IMR-90 (cell line): ENCODE results near the gene SHB. TPM values are rescaled to one million over a fixed set of nuclear protein-coding genes. Genes with fewer than 3 reads are reported as not detected.

Experiments
- ATAC-seq: fragments of 200-7000 bp; cut with Tn5 transposase; 2 replicates; pipeline ENCODE4 v1.9.1; 2020; ENCODE audit warnings: low read depth, mild to moderate bottlenecking, moderate library complexity
- BruUV-seq: library from RNA; stranded (reverse); fragments of 400-500 nt; replicated peaks from 2 replicates; lab custom pipeline; 2021; lab: Mats Ljungman, UMichigan
- CTCF ChIA-PET: fragments of 300-600 bp; formaldehyde crosslinking; extraction: SDS; loops from one replicate; lab custom pipeline; 2021; ENCODE audit warnings: antibody characterized with exemption; lab: Yijun Ruan, JAX
- POLR2A ChIA-PET: fragments of 300-600 bp; sonication (Branson Sonifier 250); formaldehyde crosslinking; loops from one replicate; lab custom pipeline; 2022; ENCODE audit warnings: antibody characterized with exemption; ENCODE audit not compliant: unreplicated experiment; lab: Charles Lee
- DNase-seq: peaks from one replicate; pipeline ENCODE4 v3.0.0; 2013
- H2AFZ ChIP-seq: replicated peaks from 2 replicates; pipeline ENCODE3; 2013; ENCODE audit warnings: low read length, mild to moderate bottlenecking; ENCODE audit not compliant: poor library complexity
- H2AK5ac ChIP-seq: 2 replicates; pipeline ENCODE4 v1.6.1; 2013; ENCODE audit warnings: low read depth, low read length, inconsistent platforms
- H2AK9ac ChIP-seq: replicated peaks from 2 replicates; pipeline ENCODE3; 2013; ENCODE audit warnings: mild to moderate bottlenecking, low read depth, low read length, moderate library complexity; ENCODE audit not compliant: poor library complexity
- H2BK120ac ChIP-seq: 2 replicates; pipeline ENCODE4 v1.6.1; 2013; ENCODE audit warnings: low read depth, low read length, inconsistent platforms
- H2BK15ac ChIP-seq: 3 replicates; pipeline ENCODE4 v1.6.1; 2013; ENCODE audit warnings: low read depth, low read length, inconsistent platforms
- H2BK20ac ChIP-seq: 2 replicates; pipeline ENCODE4 v1.6.1; 2013; ENCODE audit warnings: low read depth, mild to moderate bottlenecking, inconsistent platforms, low read length, moderate library complexity
- H2BK5ac ChIP-seq: 2 replicates; pipeline ENCODE4 v1.6.1; 2013; ENCODE audit warnings: mild to moderate bottlenecking, low read depth, low read length, inconsistent platforms; ENCODE audit not compliant: poor library complexity, severe bottlenecking
- H3K14ac ChIP-seq: replicated peaks from 2 replicates; pipeline ENCODE4 v1.6.1; 2013; ENCODE audit warnings: low read depth, low read length, inconsistent platforms
- H3K18ac ChIP-seq: 2 replicates; pipeline ENCODE4 v1.6.1; 2013; ENCODE audit warnings: low read depth, low read length, control low read depth
- H3K23ac ChIP-seq: 2 replicates; pipeline ENCODE4 v1.6.1; 2013; ENCODE audit warnings: low read depth, low read length, inconsistent platforms
- H3K27ac ChIP-seq: 2 replicates; pipeline ENCODE4 v1.5.1; 2013; ENCODE audit warnings: mild to moderate bottlenecking, control low read depth, low read length; ENCODE audit not compliant: insufficient read depth
- H3K27me3 ChIP-seq: 2 replicates; pipeline ENCODE4 v1.6.1; 2013; ENCODE audit warnings: low read length; ENCODE audit not compliant: control insufficient read depth, insufficient read depth
- H3K36me3 ChIP-seq: 2 replicates; pipeline ENCODE4 v1.6.1; 2013; ENCODE audit warnings: low read length, mixed read lengths; ENCODE audit not compliant: control insufficient read depth, insufficient read depth
- H3K4ac ChIP-seq: 2 replicates; pipeline ENCODE4 v1.6.1; 2013; ENCODE audit warnings: low read depth, low read length, inconsistent platforms
- H3K4me1 ChIP-seq: 2 replicates; pipeline ENCODE4 v1.6.1; 2013; ENCODE audit warnings: low read length, mixed read lengths; ENCODE audit not compliant: control insufficient read depth, insufficient read depth
- H3K4me2 ChIP-seq: 2 replicates; pipeline ENCODE4 v1.6.1; 2013; ENCODE audit warnings: low read depth, mild to moderate bottlenecking, control low read depth, low read length, moderate library complexity
- H3K4me3 ChIP-seq: 2 replicates; pipeline ENCODE4 v1.5.1; 2013; ENCODE audit warnings: low read depth, mild to moderate bottlenecking, control low read depth, low read length, moderate library complexity; ENCODE audit not compliant: insufficient read depth
- H3K56ac ChIP-seq: 2 replicates; pipeline ENCODE4 v1.6.1; 2013; ENCODE audit warnings: low read length, inconsistent platforms; ENCODE audit not compliant: insufficient read depth; ENCODE audit errors: extremely low read depth
- H3K79me1 ChIP-seq, 2 experiments: 2 replicates each; pipeline ENCODE4 v1.6.1; 2013; ENCODE audit warnings: low read length in 2 of 2, inconsistent platforms in 1 of 2, low read depth in 1 of 2
- H3K9ac ChIP-seq: 2 replicates; pipeline ENCODE4 v1.6.1; 2013; ENCODE audit warnings: low read depth, low read length, control low read depth
- H3K9me1 ChIP-seq: 2 replicates; pipeline ENCODE4 v1.6.1; 2013; ENCODE audit warnings: low read length, inconsistent platforms; ENCODE audit not compliant: insufficient read depth
- H3K9me3 ChIP-seq: 2 replicates; pipeline ENCODE4 v1.6.1; 2013; ENCODE audit warnings: low read length; ENCODE audit not compliant: control insufficient read depth, insufficient read depth
- H4K20me1 ChIP-seq: 2 replicates; pipeline ENCODE4 v1.6.1; 2013; ENCODE audit warnings: low read length, inconsistent platforms; ENCODE audit not compliant: insufficient read depth
- H4K5ac ChIP-seq: 2 replicates; pipeline ENCODE4 v1.6.1; 2013; ENCODE audit warnings: mild to moderate bottlenecking, low read depth, low read length, control low read depth
- H4K8ac ChIP-seq, 2 experiments: 2 replicates each; pipeline ENCODE4 v1.6.1; 2013; ENCODE audit warnings: low read depth in 2 of 2, low read length in 2 of 2, control low read depth in 1 of 2, inconsistent platforms in 1 of 2
- H4K91ac ChIP-seq: 2 replicates; pipeline ENCODE4 v1.6.1; 2013; ENCODE audit warnings: low read depth, low read length, inconsistent platforms; ENCODE audit not compliant: insufficient read depth
- CEBPB ChIP-seq: IDR thresholded peaks from 2 replicates; pipeline ENCODE4 v1.6.1; 2012; ENCODE audit warnings: low read depth, low read length, improper control_type of control experiment
- FOS ChIP-seq: fragments of 150-350 bp; IDR thresholded peaks from 2 replicates; pipeline ENCODE4 v1.6.1; 2016; ENCODE audit warnings: low read depth, low read length
- WGBS, 2 experiments: methylation state at CpG; one replicate each; pipeline versions ENCODE4 v1.1.5 to v1.1.7; 2013; ENCODE audit warnings: missing lambda C conversion rate in 2 of 2; ENCODE audit not compliant: insufficient read length in 1 of 2; ENCODE audit errors: extremely low coverage in 2 of 2; 5-methylcytosine and 5-hydroxymethylcytosine counted together
- dilution Hi-C: fragments of 300-500 bp; cut with HindIII; formaldehyde crosslinking; loops from one replicate; pipeline ENCODE4 v1.14.3; 2018; ENCODE audit warnings: low sequenced_read_pairs; ENCODE audit not compliant: unreplicated experiment
- in situ Hi-C: fragments of 300-500 bp; cut with MboI; formaldehyde crosslinking; loops from 3 replicates; pipeline ENCODE4 v1.14.3; 2019; ENCODE audit warnings: low sequenced_read_pairs, inconsistent platforms, mixed read lengths
- intact Hi-C: fragments of 100-400 bp; cut with micrococcal nuclease; formaldehyde crosslinking; loops from 2 replicates; pipeline ENCODE4 v1.10.0; 2022
- polyA plus RNA-seq, 3 experiments: library from polyadenylated mRNA; depleted of rRNA; stranded (reverse); fragments of >200 nt; gene quantifications; 2 replicates each; pipeline ENCODE4 v1.2.3, GENCODE V29; 2012; ENCODE audit warnings: low replicate concordance in 1 of 3
- total RNA-seq: library from RNA; depleted of rRNA; stranded (reverse); fragments of >200 nt; gene quantifications from 2 replicates; pipeline ENCODE4 v1.2.3, GENCODE V29; 2012
- TF ChIP-seq, protein P1 (sequence below): conservative IDR thresholded peaks from 2 replicates; pipeline ENCODE4 v1.5.1; 2012; ENCODE audit warnings: mild to moderate bottlenecking, low read depth, low read length, improper control_type of control experiment

Gene SHB
- total and polyA plus RNA-seq, 2 of the 4 experiments (the other 2 are of a cell fraction) = 6.1 to 20.4 TPM

DNA sequence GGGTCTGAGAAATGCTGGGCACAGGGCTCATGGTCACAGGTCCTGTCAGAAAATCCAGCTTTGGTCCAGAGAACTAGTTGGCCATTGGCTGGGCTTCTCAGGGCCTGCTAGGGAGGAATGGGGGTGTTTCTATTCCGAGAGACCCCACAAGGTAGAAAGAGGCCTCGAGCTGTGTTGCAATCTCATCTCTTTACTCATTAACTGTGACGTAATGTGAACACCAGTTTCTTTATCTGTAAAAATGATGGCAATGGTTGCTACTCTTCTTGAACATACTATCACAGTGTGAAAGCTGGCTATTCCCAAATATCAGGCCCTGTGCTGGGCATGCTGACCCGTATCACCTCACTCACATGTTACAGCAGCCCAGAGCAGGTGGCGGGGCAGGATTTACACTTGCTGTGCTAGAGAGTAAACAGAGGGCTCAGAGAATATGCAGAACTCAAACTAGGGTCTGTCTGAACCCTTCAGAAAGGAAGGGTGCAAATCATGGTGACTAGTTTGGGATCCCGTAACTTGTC is 129.4 kb downstream of the SHB start:
- peaks cover 16% of the 10 kb centered on the region for H3K36me3 ChIP-seq
- DNase-seq (peak; percentile 51), ATAC-seq (no peak)
- H3K56ac ChIP-seq = no peak overlapping the region
- dilution Hi-C loops (loop anchor here (25.0 kb wide), 1 partner anchor 123 kb away; the partner anchor contains the start of gene SHB), in situ Hi-C loops (no loop called here), intact Hi-C loops (no loop called here)
- peak overlapping the region; percentile 95 for H2BK15ac ChIP-seq
- H3K9me3 ChIP-seq = no peaks in the 10 kb centered on the region
- H3K9ac ChIP-seq = no peak overlapping the region
- H3K4ac ChIP-seq = peak overlapping the region; percentile 82
- no peak overlapping the region for H3K4me2 ChIP-seq
- H3K27ac ChIP-seq = peak overlapping the region; percentile 92
- H3K4me3 ChIP-seq = no peak overlapping the region
- H2AFZ ChIP-seq = no peak overlapping the region
- POLR2A ChIA-PET = no interaction called here
- H2AK5ac ChIP-seq = peak overlapping the region; percentile 98
- peak overlapping the region; percentile 86 for H3K14ac ChIP-seq
- 0 out of 2 replicates have a peak overlapping the region, but pooled peaks have one; percentile 64 for H2BK20ac ChIP-seq
- BruUV-seq = no TSS peak
- H2AK9ac ChIP-seq = peak overlapping the region; percentile 4
- peak overlapping the region; percentile 33 to 80 for H4K8ac ChIP-seq
- H3K4me1 ChIP-seq = peaks cover 52% of the 10 kb centered on the region
- H3K79me1 ChIP-seq = peaks cover 67 to 92% of the 10 kb centered on the region in 2 experiments
- H3K23ac ChIP-seq = peak overlapping the region; percentile 84; the same call in 1 of the 2 replicates
- WGBS, 2 experiments = no CpG with 5 or more reads among the region's 6 CpGs
- H3K9me1 ChIP-seq = peaks cover 54% of the 10 kb centered on the region
- peak overlapping the region; percentile 27 for H3K18ac ChIP-seq
- H2BK120ac ChIP-seq = peak overlapping the region; percentile 91
- H3K27me3 ChIP-seq = no peaks in the 10 kb centered on the region
- peaks cover 17% of the 10 kb centered on the region; the same call in 1 of the 2 replicates for H4K20me1 ChIP-seq
- CTCF ChIA-PET = no interaction called here
- peak overlapping the region; percentile 92 for H4K91ac ChIP-seq
- peak overlapping the region; percentile 85 for H2BK5ac ChIP-seq
- H4K5ac ChIP-seq = peak overlapping the region; percentile 28
- TF ChIP-seq FOS = no peak
- TF ChIP-seq, protein P1, sequence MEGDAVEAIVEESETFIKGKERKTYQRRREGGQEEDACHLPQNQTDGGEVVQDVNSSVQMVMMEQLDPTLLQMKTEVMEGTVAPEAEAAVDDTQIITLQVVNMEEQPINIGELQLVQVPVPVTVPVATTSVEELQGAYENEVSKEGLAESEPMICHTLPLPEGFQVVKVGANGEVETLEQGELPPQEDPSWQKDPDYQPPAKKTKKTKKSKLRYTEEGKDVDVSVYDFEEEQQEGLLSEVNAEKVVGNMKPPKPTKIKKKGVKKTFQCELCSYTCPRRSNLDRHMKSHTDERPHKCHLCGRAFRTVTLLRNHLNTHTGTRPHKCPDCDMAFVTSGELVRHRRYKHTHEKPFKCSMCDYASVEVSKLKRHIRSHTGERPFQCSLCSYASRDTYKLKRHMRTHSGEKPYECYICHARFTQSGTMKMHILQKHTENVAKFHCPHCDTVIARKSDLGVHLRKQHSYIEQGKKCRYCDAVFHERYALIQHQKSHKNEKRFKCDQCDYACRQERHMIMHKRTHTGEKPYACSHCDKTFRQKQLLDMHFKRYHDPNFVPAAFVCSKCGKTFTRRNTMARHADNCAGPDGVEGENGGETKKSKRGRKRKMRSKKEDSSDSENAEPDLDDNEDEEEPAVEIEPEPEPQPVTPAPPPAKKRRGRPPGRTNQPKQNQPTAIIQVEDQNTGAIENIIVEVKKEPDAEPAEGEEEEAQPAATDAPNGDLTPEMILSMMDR = no peak
- TF ChIP-seq CEBPB = peak; percentile 94
